ENCODE data around the gene DMTF1.

Gene DMTF1

GRCh38 chr7:87123105-87123504, 29.1 kb upstream of the DMTF1 start:
- H3K4me1 ChIP-seq (ENCODE audit: control insufficient read depth, insufficient read depth, low read depth, low read length): no peaks in the 10 kb centered on the region
- H3K14ac ChIP-seq (ENCODE audit: low read length in 2 of 2): no peak overlapping the region
- no peak overlapping the region for H3K9ac ChIP-seq (ENCODE audit: low read length)
- no peaks in the 10 kb centered on the region for H3K79me1 ChIP-seq (replicated peaks; ENCODE audit: low read length, poor library complexity, severe bottlenecking)
- no peak overlapping the region for H2BK5ac ChIP-seq (ENCODE audit: low read depth, low read length, poor library complexity, severe bottlenecking)
- H4K91ac ChIP-seq (ENCODE audit: low read length): no peak overlapping the region
- H2AFZ ChIP-seq (ENCODE audit: low read depth, low read length): no peak overlapping the region
- H3K4me3 ChIP-seq (ENCODE audit: insufficient read depth in 1 of 2, low read depth in 1 of 2, low read length in 2 of 2): no peak overlapping the region
- no peak overlapping the region for H3K27ac ChIP-seq (ENCODE audit: low read length, poor library complexity, severe bottlenecking)
- no peak overlapping the region for H3K4me2 ChIP-seq (ENCODE audit: low read length, poor library complexity, severe bottlenecking)
- H3K27me3 ChIP-seq (ENCODE audit: control insufficient read depth in 1 of 2, insufficient read depth in 1 of 2, low read length in 2 of 2): no peaks in the 10 kb centered on the region
- no peak overlapping the region for H2BK15ac ChIP-seq (ENCODE audit: low read depth, poor library complexity, severe bottlenecking)
- H3K23ac ChIP-seq (ENCODE audit: low read length in 2 of 2): no peak overlapping the region
- H3K36me3 ChIP-seq (ENCODE audit: control insufficient read depth in 1 of 2, insufficient read depth in 2 of 2, low read depth in 1 of 2, low read length in 2 of 2): no peaks in the 10 kb centered on the region
- H2BK120ac ChIP-seq (ENCODE audit: low read depth, low read length): no peak overlapping the region
- no peak overlapping the region for H2BK12ac ChIP-seq (ENCODE audit: low read length in 2 of 2)
- no peak overlapping the region for H4K8ac ChIP-seq (ENCODE audit: low read length)
- no peaks in the 10 kb centered on the region for H3K9me3 ChIP-seq (ENCODE audit: control insufficient read depth, low read length)
- no peak overlapping the region for H3K4ac ChIP-seq (ENCODE audit: low read depth in 1 of 2, low read length in 2 of 2)
- H3K18ac ChIP-seq (ENCODE audit: low read depth in 1 of 2, low read length in 2 of 2): no peak overlapping the region
- no peak for DNase-seq
- no peak overlapping the region for H2AK5ac ChIP-seq (ENCODE audit: low read length, severe bottlenecking)

DNA sequence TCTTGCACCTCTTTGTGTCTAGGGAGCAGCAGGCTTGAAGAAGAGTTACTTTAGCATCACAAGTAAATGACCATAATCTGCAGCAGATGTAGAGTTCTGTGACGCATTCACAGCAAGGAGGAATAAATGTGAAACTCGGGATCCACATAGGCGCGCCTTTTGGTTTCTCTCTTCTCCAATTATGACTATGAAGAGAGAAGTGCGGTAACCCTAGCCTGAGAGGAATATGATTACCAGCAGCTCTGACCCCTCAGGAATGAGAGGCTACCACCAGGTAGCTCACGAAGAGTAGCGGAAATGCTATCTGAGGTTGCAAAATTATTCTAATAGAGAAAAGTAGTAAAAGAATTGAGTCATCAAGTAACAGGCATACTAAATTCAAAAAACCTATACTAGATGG, 25.2 kb upstream of the DMTF1 start:
- Histone ChIP-seq H2BK5ac (ENCODE audit: low read depth, low read length, poor library complexity, severe bottlenecking) (no peak overlapping the region), H2BK12ac (ENCODE audit: low read length in 2 of 2) (no peak overlapping the region), H3K4me2 (ENCODE audit: low read length, poor library complexity, severe bottlenecking) (no peak overlapping the region), H3K9me3 (ENCODE audit: control insufficient read depth, low read length) (no peaks in the 10 kb centered on the region), H2AFZ (ENCODE audit: low read depth, low read length) (no peak overlapping the region), H3K79me1 (replicated peaks; ENCODE audit: low read length, poor library complexity, severe bottlenecking) (no peaks in the 10 kb centered on the region), H4K91ac (ENCODE audit: low read length) (no peak overlapping the region), H3K36me3 (ENCODE audit: control insufficient read depth in 1 of 2, insufficient read depth in 2 of 2, low read depth in 1 of 2, low read length in 2 of 2) (no peaks in the 10 kb centered on the region), H3K4me1 (ENCODE audit: control insufficient read depth, insufficient read depth, low read depth, low read length) (no peaks in the 10 kb centered on the region), H3K14ac (ENCODE audit: low read length in 2 of 2) (no peak overlapping the region), H2BK120ac (ENCODE audit: low read depth, low read length) (no peak overlapping the region), H2BK15ac (ENCODE audit: low read depth, poor library complexity, severe bottlenecking) (no peak overlapping the region), H3K23ac (ENCODE audit: low read length in 2 of 2) (no peak overlapping the region), H3K4ac (ENCODE audit: low read depth in 1 of 2, low read length in 2 of 2) (no peak overlapping the region), H3K18ac (ENCODE audit: low read depth in 1 of 2, low read length in 2 of 2) (no peak overlapping the region), H2AK5ac (ENCODE audit: low read length, severe bottlenecking) (no peak overlapping the region), H3K27me3 (ENCODE audit: control insufficient read depth in 1 of 2, insufficient read depth in 1 of 2, low read length in 2 of 2) (no peaks in the 10 kb centered on the region), H3K4me3 (ENCODE audit: insufficient read depth in 1 of 2, low read depth in 1 of 2, low read length in 2 of 2) (no peak overlapping the region), H3K27ac (ENCODE audit: low read length, poor library complexity, severe bottlenecking) (no peak overlapping the region), H4K8ac (ENCODE audit: low read length) (no peak overlapping the region), H3K9ac (ENCODE audit: low read length) (no peak overlapping the region)
- WGBS: 92% methylated on average over 5 of the region's 7 CpGs
- no peak for DNase-seq

DNA sequence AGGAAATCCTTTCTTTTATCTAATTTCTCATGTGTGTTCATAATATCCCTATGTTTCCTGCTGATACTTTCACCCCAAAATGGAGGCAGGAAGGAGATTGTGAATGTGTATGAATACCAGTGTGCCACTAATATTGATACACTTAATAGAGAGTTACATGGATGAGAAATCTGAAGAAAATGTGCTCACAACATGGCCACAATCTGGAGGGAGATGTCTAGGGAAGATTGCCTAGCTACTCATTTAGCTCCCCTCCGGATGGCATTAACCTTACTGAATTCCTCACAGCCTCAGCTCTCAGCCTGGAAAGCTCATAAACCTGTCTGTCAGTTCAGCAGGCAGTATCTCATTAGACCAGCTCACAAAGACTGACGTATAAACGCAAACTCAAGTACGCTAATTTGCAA, 23.4 kb upstream of the DMTF1 start:
- DNase-seq: no peak
- Histone ChIP-seq H3K18ac (ENCODE audit: low read depth in 1 of 2, low read length in 2 of 2) (no peak overlapping the region), H3K27me3 (ENCODE audit: control insufficient read depth in 1 of 2, insufficient read depth in 1 of 2, low read length in 2 of 2) (no peaks in the 10 kb centered on the region), H3K4me3 (ENCODE audit: insufficient read depth in 1 of 2, low read depth in 1 of 2, low read length in 2 of 2) (no peak overlapping the region), H2BK15ac (ENCODE audit: low read depth, poor library complexity, severe bottlenecking) (no peak overlapping the region), H3K27ac (ENCODE audit: low read length, poor library complexity, severe bottlenecking) (no peak overlapping the region), H3K9ac (ENCODE audit: low read length) (no peak overlapping the region), H3K79me1 (replicated peaks; ENCODE audit: low read length, poor library complexity, severe bottlenecking) (no peaks in the 10 kb centered on the region), H4K8ac (ENCODE audit: low read length) (no peak overlapping the region), H2BK5ac (ENCODE audit: low read depth, low read length, poor library complexity, severe bottlenecking) (no peak overlapping the region), H2BK12ac (ENCODE audit: low read length in 2 of 2) (no peak overlapping the region), H2AK5ac (ENCODE audit: low read length, severe bottlenecking) (no peak overlapping the region), H3K4me1 (ENCODE audit: control insufficient read depth, insufficient read depth, low read depth, low read length) (no peaks in the 10 kb centered on the region), H3K36me3 (ENCODE audit: control insufficient read depth in 1 of 2, insufficient read depth in 2 of 2, low read depth in 1 of 2, low read length in 2 of 2) (no peaks in the 10 kb centered on the region), H2AFZ (ENCODE audit: low read depth, low read length) (no peak overlapping the region), H3K14ac (ENCODE audit: low read length in 2 of 2) (no peak overlapping the region), H3K9me3 (ENCODE audit: control insufficient read depth, low read length) (no peaks in the 10 kb centered on the region), H3K4me2 (ENCODE audit: low read length, poor library complexity, severe bottlenecking) (no peak overlapping the region), H2BK120ac (ENCODE audit: low read depth, low read length) (no peak overlapping the region), H3K23ac (ENCODE audit: low read length in 2 of 2) (no peak overlapping the region), H4K91ac (ENCODE audit: low read length) (no peak overlapping the region), H3K4ac (ENCODE audit: low read depth in 1 of 2, low read length in 2 of 2) (no peak overlapping the region)
- 13% methylated on average over 4 of the region's 4 CpGs for WGBS

DNA sequence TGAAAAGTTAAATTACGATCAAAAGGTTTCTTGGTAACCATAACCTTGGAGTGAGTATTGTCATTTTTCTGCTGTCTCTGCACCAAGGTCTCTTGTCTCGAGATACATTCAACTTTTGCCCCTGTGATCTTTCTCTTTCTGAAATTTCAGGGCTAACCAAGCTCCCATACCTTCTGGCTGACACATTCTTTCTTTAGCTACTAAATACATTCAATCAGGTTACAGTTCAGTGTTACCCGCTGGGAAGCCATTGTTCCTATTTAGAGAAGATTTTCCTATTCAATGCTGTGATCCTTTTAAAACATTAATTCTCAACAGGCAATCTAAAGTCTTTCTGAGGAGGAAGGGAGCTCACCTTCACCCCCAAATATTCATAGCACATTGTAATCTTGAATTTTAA, 22.9 kb upstream of the DMTF1 start:
- Histone ChIP-seq H3K23ac (ENCODE audit: low read length in 2 of 2) (no peak overlapping the region), H3K27ac (ENCODE audit: low read length, poor library complexity, severe bottlenecking) (no peak overlapping the region), H3K9me3 (ENCODE audit: control insufficient read depth, low read length) (no peaks in the 10 kb centered on the region), H3K4me1 (ENCODE audit: control insufficient read depth, insufficient read depth, low read depth, low read length) (no peaks in the 10 kb centered on the region), H2BK12ac (ENCODE audit: low read length in 2 of 2) (no peak overlapping the region), H3K14ac (ENCODE audit: low read length in 2 of 2) (no peak overlapping the region), H3K27me3 (ENCODE audit: control insufficient read depth in 1 of 2, insufficient read depth in 1 of 2, low read length in 2 of 2) (no peaks in the 10 kb centered on the region), H3K9ac (ENCODE audit: low read length) (no peak overlapping the region), H2BK5ac (ENCODE audit: low read depth, low read length, poor library complexity, severe bottlenecking) (no peak overlapping the region), H3K79me1 (replicated peaks; ENCODE audit: low read length, poor library complexity, severe bottlenecking) (no peaks in the 10 kb centered on the region), H4K91ac (ENCODE audit: low read length) (no peak overlapping the region), H2BK15ac (ENCODE audit: low read depth, poor library complexity, severe bottlenecking) (no peak overlapping the region), H4K8ac (ENCODE audit: low read length) (no peak overlapping the region), H3K4me3 (ENCODE audit: insufficient read depth in 1 of 2, low read depth in 1 of 2, low read length in 2 of 2) (no peak overlapping the region), H2BK120ac (ENCODE audit: low read depth, low read length) (no peak overlapping the region), H2AK5ac (ENCODE audit: low read length, severe bottlenecking) (no peak overlapping the region), H3K4ac (ENCODE audit: low read depth in 1 of 2, low read length in 2 of 2) (no peak overlapping the region), H3K36me3 (ENCODE audit: control insufficient read depth in 1 of 2, insufficient read depth in 2 of 2, low read depth in 1 of 2, low read length in 2 of 2) (no peaks in the 10 kb centered on the region), H3K18ac (ENCODE audit: low read depth in 1 of 2, low read length in 2 of 2) (no peak overlapping the region), H2AFZ (ENCODE audit: low read depth, low read length) (no peak overlapping the region), H3K4me2 (ENCODE audit: low read length, poor library complexity, severe bottlenecking) (no peak overlapping the region)
- 47% methylated on average over 3 of the region's 3 CpGs for WGBS
- no peak for DNase-seq

Measured in mesenchymal stem cell (in vitro differentiated cells and primary cell).